ENCODE results near the gene FUT8.

The FUT8 gene

DNA sequence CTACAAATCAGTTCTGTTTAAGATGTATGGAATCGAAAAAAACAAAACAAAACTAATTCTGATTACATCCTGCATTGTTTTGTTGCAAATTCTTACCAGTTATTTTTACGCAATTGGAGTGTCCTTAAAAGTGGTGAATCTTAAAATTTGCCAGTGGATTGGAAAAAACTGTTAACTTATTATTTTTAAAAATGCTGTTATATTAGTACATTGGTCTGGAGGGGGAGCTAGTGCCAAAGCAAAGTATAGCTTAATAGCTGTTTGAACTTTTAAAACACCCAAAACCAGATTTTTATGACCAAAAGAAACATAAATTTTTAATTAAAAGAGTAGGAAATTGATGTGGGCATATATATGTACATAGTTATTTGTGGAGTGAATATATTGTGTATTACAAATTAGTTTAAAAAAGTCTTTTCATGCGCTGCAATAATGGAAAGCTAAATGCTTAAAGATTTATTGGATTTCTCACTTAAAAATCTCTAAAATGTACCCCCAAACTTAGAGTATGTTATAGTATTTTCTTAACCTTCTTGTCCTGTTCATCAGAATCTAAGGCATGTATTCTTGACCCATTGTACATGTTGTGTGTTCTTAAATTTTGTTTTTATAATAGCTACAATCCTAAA lies 2.5 kb downstream of the FUT8 start:
- peak overlapping the region; percentile 99; the same call in 1 of the 2 replicates for H3K4me3 ChIP-seq (ENCODE audit: low read depth, low read length)
- DNase-seq (ENCODE audit: low read depth) = no peak
- TF ChIP-seq, protein P1, sequence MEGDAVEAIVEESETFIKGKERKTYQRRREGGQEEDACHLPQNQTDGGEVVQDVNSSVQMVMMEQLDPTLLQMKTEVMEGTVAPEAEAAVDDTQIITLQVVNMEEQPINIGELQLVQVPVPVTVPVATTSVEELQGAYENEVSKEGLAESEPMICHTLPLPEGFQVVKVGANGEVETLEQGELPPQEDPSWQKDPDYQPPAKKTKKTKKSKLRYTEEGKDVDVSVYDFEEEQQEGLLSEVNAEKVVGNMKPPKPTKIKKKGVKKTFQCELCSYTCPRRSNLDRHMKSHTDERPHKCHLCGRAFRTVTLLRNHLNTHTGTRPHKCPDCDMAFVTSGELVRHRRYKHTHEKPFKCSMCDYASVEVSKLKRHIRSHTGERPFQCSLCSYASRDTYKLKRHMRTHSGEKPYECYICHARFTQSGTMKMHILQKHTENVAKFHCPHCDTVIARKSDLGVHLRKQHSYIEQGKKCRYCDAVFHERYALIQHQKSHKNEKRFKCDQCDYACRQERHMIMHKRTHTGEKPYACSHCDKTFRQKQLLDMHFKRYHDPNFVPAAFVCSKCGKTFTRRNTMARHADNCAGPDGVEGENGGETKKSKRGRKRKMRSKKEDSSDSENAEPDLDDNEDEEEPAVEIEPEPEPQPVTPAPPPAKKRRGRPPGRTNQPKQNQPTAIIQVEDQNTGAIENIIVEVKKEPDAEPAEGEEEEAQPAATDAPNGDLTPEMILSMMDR (IDR thresholded peaks at IDR 0.05; ENCODE audit: low read depth, low read length, missing control alignments) = peak; percentile 39

DNA sequence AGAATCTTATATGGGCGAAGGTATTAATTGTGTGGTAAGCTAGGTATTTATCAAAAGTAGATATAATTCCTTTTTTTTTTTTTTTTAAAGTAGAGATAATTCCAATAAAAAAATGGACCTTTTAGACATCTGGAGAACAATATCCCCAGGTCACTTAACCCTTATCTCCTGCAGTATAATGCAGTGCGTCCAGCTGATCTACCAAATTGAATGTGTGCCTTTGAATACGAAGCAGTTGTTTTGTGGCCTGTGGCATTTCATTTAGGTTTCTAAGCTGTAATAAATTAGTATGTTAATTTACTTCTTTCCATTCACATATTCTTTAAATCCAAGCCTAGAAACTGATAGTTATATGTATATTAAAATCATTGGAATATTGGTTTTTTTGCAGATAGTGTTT lies 3.1 kb downstream of the FUT8 start:
- no peak for DNase-seq (ENCODE audit: low read depth)
- no peak overlapping the region for H3K4me3 ChIP-seq (ENCODE audit: low read depth, low read length)
- TF ChIP-seq, protein P1 (IDR thresholded peaks at IDR 0.05; ENCODE audit: low read depth, low read length, missing control alignments) = no peak

DNA sequence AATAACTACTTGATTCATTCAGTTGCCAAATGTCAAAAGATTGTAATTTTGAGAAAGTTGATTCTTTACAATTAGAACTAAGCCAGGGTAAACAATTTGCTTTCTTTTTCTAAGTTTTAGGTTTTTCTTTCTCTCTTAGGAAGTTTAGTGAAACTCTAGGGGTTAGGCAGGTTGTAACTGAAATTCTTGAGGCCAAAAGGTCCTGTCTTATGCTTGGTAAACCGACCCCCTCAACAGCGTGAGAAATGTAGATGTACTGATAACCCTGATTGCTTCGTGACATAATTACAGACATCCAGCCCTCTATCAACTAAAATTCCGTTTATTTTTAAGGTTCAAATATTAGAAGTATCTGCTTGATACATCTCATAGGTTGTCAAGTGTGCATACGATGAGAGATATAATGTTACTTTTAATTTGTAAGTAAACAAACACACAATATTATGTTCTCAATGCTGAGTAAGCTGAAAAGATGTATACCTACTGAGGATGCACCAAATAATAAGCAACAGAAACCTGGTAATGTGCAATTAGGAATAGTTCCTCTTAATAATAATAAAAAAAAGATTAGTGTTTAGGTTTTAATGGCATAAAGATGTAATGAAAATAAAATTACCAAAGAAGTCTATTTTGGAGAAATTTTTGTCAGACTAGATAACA lies 7.2 kb downstream of the FUT8 start:
- no peak overlapping the region for H3K4me3 ChIP-seq (ENCODE audit: low read depth, low read length)
- DNase-seq (ENCODE audit: low read depth) = no peak
- TF ChIP-seq, protein P1 (IDR thresholded peaks at IDR 0.05; ENCODE audit: low read depth, low read length, missing control alignments) = no peak

DNA sequence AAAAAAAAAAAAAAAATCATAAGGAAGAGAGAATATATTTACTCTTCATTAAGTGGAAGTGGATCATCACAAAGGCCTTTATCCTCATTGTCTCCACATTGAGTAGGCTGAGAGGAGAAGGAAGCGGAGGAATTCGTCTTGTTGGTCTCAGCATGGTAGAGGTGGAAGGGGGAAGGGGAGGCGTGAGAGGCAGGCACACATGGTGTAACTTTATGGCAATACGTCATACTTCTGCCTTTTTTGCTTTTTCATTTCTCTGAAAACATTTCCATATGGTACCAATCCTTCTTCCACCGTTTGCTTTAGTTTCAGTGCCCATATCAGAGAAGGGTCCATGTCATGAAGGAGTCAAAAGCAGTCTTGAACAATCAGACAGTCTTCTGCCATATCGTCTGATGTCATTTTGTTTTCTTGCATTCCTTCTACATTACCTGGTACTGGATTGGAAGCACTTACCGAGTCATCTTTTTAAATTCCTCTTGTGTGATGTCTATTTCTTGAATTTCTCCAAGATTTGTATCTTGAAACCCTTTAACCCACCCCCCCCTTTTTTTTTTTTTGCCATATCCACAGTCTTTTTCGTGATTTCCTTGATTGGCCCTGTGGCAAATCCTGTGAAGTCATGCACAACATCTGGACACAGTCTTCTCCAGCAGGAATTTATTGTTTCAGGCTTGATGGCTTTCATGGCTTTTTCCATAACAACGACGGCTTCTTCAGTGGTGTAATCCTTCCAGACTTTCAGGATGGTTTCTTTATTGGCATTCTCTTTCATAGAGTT lies 8.9 kb downstream of the FUT8 start:
- DNase-seq (ENCODE audit: low read depth) = no peak
- TF ChIP-seq, protein P1 (IDR thresholded peaks at IDR 0.05; ENCODE audit: low read depth, low read length, missing control alignments) = no peak
- H3K4me3 ChIP-seq (ENCODE audit: low read depth, low read length) = no peak overlapping the region

DNA sequence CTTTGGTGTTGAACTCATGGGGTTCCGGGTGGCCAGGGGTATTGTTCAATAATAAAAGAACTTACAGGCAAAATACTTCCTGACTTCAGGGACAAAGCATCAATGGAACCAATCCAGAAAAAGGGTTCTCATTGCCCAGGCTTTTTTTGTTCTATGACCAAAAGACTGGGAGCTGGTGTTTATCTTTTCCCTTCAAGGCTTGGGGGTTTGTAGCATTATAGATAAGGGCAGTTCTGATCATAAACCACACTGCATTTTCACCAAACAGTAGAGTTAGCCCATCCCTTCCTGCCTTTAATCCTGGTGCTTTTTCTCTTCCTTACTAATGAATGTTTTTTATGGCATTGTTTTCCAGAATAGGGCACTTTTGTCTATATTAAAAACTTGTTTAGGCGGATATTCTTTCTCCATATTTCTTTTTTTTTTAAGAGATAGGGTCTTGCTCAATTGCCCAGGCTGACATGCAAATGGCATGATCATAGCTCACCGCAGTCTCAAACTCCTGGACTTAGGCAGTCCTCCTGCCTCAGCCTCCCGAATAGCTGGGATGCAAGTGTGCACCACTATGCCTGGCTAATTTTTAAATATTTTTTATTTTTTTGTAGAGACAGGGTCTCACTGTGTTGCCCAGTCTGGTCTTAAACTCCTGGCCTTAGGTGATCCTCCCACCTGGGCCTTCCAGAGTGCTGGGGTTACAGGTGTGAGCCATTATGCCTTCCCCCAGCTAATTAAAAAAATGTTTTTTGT lies 9.7 kb downstream of the FUT8 start:
- TF ChIP-seq, protein P1 (IDR thresholded peaks at IDR 0.05; ENCODE audit: low read depth, low read length, missing control alignments) = no peak
- no peak for DNase-seq (ENCODE audit: low read depth)
- H3K4me3 ChIP-seq (ENCODE audit: low read depth, low read length) = no peak overlapping the region

DNA sequence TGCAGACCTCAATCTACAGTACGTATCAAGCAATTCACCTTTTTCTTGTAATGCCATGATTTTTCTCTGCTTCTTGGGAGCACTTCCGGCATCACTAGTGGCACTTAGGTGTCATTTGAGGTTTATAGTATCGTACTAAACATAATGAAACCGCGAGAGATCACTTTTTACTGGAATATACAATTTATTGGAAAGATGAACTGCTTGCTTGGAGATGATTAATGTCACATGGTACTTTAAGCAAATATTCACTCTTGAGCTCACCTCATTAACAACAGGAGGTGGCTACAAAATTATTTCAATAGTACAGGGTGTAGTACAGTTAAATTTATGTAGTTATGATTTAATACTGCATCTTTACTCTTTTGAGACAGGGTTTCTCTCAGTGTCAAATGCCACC lies 11.5 kb downstream of the FUT8 start:
- H3K4me3 ChIP-seq (ENCODE audit: low read depth, low read length) = no peak overlapping the region
- TF ChIP-seq, protein P1 (IDR thresholded peaks at IDR 0.05; ENCODE audit: low read depth, low read length, missing control alignments) = no peak
- DNase-seq (ENCODE audit: low read depth) = no peak

Measured in GM12864 (cell line).